ENCODE data around the gene ABHD13. TPM values are rescaled to one million over a fixed set of nuclear protein-coding genes. Genes with fewer than 3 reads are reported as not detected.
"Not testable (repeated sequence)": the region's sequence is repeated elsewhere in the genome, so short reads cannot be mapped to it uniquely, and the experiment has no call there.

Gene ABHD13
- 10 to 100 TPM; 13.8 to 19.5 (median 15.3) TPM for polyA plus RNA-seq (ENCODE audit: insufficient read length in 4 of 4)

GRCh38 chr13:108218044-108218974, at the start of gene ABHD13:
TSS of gene ABHD13 (plus strand) at chr13:108218392. CDS start at chr13:108229219, 10,827 bp downstream.
- DNase-seq (ENCODE audit: low read depth in 4 of 4, low spot score in 3 of 4): peak; percentile 80 to 86 (median 84)

GRCh38 chr13:108168929-108169328, 49.3 kb upstream of the ABHD13 start:
- no peak for DNase-seq (ENCODE audit: low read depth in 4 of 4, low spot score in 3 of 4)

GRCh38 chr13:108176685-108177274, 41.4 kb upstream of the ABHD13 start:
- no peak for DNase-seq (ENCODE audit: low read depth in 4 of 4, low spot score in 3 of 4)

- no peak for DNase-seq (ENCODE audit: low read depth in 4 of 4, low spot score in 3 of 4)
Observed at GRCh38 chr13:108178078-108178477, 40.1 kb upstream of the ABHD13 start.

- DNase-seq (ENCODE audit: low read depth in 4 of 4, low spot score in 3 of 4): no peak
Observed at GRCh38 chr13:108182652-108183051, 35.5 kb upstream of the ABHD13 start.

- DNase-seq (ENCODE audit: low read depth in 4 of 4, low spot score in 3 of 4): no peak
Observed at GRCh38 chr13:108185223-108185622, 33.0 kb upstream of the ABHD13 start.

GRCh38 chr13:108188260-108188659, 29.9 kb upstream of the ABHD13 start:
- DNase-seq (ENCODE audit: low read depth in 4 of 4, low spot score in 3 of 4): no peak

GRCh38 chr13:108190897-108191296, 27.3 kb upstream of the ABHD13 start:
- DNase-seq (ENCODE audit: low read depth in 4 of 4, low spot score in 3 of 4): no peak

- no peak for DNase-seq (ENCODE audit: low read depth in 4 of 4, low spot score in 3 of 4)
Observed at GRCh38 chr13:108193806-108194205, 24.4 kb upstream of the ABHD13 start.

- no peak for DNase-seq (ENCODE audit: low read depth in 4 of 4, low spot score in 3 of 4)
Observed at GRCh38 chr13:108194435-108194936, 23.7 kb upstream of the ABHD13 start.

GRCh38 chr13:108195146-108195545, 23.0 kb upstream of the ABHD13 start:
- no peak for DNase-seq (ENCODE audit: low read depth in 4 of 4, low spot score in 3 of 4)

GRCh38 chr13:108195861-108196260, 22.3 kb upstream of the ABHD13 start:
- DNase-seq (ENCODE audit: low read depth in 4 of 4, low spot score in 3 of 4): no peak

- DNase-seq (ENCODE audit: low read depth in 4 of 4, low spot score in 3 of 4): no peak
Observed at GRCh38 chr13:108200781-108201398, 17.3 kb upstream of the ABHD13 start.

GRCh38 chr13:108210551-108210950, 7.6 kb upstream of the ABHD13 start:
- no peak for DNase-seq (ENCODE audit: low read depth in 4 of 4, low spot score in 3 of 4)

GRCh38 chr13:108212886-108213285, 5.3 kb upstream of the ABHD13 start:
- no peak for DNase-seq (ENCODE audit: low read depth in 4 of 4, low spot score in 3 of 4)

- DNase-seq (ENCODE audit: low read depth in 4 of 4, low spot score in 3 of 4): no peak
Observed at GRCh38 chr13:108213946-108214345, 4.2 kb upstream of the ABHD13 start.

- no peak for DNase-seq (ENCODE audit: low read depth in 4 of 4, low spot score in 3 of 4)
Observed at GRCh38 chr13:108214441-108215271, 3.5 kb upstream of the ABHD13 start.

GRCh38 chr13:108215436-108215835, 2.8 kb upstream of the ABHD13 start, which contains the start of gene LIG4:
TSS of gene LIG4 (minus strand) at chr13:108215536. CDS start at chr13:108211268, 4,268 bp downstream.
- peak; percentile 75 to 87 (median 84) for DNase-seq (ENCODE audit: low read depth in 4 of 4, low spot score in 3 of 4)

- DNase-seq (ENCODE audit: low read depth in 4 of 4, low spot score in 3 of 4): not testable (repeated sequence)
Observed at GRCh38 chr13:108217307-108218043, 717 bp upstream of the ABHD13 start.

All from left renal pelvis (tissue), 4 donors.